ENCODE data around the gene BRME1.

DNA sequence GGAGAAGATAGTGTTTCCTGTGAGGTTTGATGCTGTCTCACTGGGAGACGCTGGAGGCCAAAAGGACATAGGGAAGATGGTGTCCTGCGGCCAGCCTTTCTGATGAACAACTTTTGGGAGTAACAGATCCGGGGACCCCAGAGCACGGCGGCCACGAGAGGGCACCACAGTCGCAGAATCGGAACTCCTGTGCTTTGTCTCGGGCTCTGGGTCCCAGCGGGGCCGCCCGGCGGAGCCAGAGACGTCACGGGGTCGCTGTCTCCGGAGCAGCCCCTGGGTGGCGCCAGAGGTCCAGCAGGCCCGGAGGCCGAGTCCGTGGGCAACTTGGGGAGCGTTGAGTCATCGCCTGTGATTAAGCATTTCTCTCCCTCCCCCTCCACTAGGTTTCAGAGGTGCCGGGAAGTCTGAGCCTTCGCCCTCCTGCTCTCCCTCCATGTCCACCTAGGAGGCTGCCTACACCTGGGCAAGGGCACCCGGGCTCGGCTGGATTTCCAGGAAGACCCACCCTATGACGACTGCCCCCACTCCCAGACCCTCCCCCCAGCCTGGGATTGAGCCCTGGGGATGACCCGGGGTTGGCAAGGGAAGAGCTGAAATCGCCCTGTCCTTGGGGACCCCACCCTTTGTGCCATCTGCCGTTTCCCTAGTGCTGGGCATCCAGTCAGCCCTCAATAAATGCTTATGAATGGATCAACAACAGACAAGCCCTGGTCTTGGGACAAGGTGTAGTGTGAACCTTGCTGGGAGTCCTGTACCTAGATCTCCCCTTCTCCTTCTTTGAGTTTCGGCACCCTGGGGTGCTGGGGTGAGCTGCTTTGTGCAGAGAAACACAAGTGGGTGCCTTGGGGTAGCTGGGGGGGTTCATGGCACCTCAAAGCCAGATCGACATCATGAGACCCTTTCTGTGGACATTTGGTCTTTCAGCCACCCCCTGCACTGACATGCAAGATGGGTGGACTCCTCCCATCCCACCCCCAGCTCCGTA is 25.6 kb downstream of the BRME1 start:
- TF ChIP-seq, protein P1, sequence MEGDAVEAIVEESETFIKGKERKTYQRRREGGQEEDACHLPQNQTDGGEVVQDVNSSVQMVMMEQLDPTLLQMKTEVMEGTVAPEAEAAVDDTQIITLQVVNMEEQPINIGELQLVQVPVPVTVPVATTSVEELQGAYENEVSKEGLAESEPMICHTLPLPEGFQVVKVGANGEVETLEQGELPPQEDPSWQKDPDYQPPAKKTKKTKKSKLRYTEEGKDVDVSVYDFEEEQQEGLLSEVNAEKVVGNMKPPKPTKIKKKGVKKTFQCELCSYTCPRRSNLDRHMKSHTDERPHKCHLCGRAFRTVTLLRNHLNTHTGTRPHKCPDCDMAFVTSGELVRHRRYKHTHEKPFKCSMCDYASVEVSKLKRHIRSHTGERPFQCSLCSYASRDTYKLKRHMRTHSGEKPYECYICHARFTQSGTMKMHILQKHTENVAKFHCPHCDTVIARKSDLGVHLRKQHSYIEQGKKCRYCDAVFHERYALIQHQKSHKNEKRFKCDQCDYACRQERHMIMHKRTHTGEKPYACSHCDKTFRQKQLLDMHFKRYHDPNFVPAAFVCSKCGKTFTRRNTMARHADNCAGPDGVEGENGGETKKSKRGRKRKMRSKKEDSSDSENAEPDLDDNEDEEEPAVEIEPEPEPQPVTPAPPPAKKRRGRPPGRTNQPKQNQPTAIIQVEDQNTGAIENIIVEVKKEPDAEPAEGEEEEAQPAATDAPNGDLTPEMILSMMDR (IDR thresholded peaks at IDR 0.05 in 2 of 3, conservative IDR thresholded peaks at IDR 0.05 in 1 of 3; ENCODE audit: borderline replicate concordance in 1 of 3, insufficient read depth in 1 of 3, low read depth in 2 of 3, low read length in 2 of 3): peak; percentile 97 to 99 (median 97)
- TF ChIP-seq EZH2phosphoT487 (IDR thresholded peaks at IDR 0.05; ENCODE audit: borderline replicate concordance) (no peak), SIN3A (IDR thresholded peaks at IDR 0.05; ENCODE audit: low read depth) (no peak), POLR2A (IDR thresholded peaks at IDR 0.05; ENCODE audit: borderline replicate concordance, extremely low read depth, insufficient read depth, insufficient read length) (no peak), POLR2AphosphoS5 (IDR thresholded peaks at IDR 0.05; ENCODE audit: low read depth, low read length) (peak; percentile 66), JUND (IDR thresholded peaks at IDR 0.05) (no peak; the same call in 1 of the 2 replicates), TCF7L2 (IDR thresholded peaks at IDR 0.05; ENCODE audit: borderline replicate concordance, extremely low read depth, insufficient read depth, insufficient read length) (no peak), YY1 (IDR thresholded peaks at IDR 0.05; ENCODE audit: extremely low read depth, insufficient replicate concordance, low read depth, low read length) (peak; percentile 59), RAD21 (IDR thresholded peaks at IDR 0.05; ENCODE audit: low read depth) (peak; percentile 100), FOSL1 (IDR thresholded peaks at IDR 0.05; ENCODE audit: low read depth) (no peak), EZH2 (IDR thresholded peaks at IDR 0.05) (no peak), ELF1 (IDR thresholded peaks at IDR 0.05; ENCODE audit: borderline replicate concordance, low read depth) (no peak)
- TF ChIP-seq, protein P2, sequence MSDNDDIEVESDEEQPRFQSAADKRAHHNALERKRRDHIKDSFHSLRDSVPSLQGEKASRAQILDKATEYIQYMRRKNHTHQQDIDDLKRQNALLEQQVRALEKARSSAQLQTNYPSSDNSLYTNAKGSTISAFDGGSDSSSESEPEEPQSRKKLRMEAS (IDR thresholded peaks at IDR 0.05): no peak
- TF ChIP-seq, protein P3, sequence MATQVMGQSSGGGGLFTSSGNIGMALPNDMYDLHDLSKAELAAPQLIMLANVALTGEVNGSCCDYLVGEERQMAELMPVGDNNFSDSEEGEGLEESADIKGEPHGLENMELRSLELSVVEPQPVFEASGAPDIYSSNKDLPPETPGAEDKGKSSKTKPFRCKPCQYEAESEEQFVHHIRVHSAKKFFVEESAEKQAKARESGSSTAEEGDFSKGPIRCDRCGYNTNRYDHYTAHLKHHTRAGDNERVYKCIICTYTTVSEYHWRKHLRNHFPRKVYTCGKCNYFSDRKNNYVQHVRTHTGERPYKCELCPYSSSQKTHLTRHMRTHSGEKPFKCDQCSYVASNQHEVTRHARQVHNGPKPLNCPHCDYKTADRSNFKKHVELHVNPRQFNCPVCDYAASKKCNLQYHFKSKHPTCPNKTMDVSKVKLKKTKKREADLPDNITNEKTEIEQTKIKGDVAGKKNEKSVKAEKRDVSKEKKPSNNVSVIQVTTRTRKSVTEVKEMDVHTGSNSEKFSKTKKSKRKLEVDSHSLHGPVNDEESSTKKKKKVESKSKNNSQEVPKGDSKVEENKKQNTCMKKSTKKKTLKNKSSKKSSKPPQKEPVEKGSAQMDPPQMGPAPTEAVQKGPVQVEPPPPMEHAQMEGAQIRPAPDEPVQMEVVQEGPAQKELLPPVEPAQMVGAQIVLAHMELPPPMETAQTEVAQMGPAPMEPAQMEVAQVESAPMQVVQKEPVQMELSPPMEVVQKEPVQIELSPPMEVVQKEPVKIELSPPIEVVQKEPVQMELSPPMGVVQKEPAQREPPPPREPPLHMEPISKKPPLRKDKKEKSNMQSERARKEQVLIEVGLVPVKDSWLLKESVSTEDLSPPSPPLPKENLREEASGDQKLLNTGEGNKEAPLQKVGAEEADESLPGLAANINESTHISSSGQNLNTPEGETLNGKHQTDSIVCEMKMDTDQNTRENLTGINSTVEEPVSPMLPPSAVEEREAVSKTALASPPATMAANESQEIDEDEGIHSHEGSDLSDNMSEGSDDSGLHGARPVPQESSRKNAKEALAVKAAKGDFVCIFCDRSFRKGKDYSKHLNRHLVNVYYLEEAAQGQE (IDR thresholded peaks at IDR 0.05; ENCODE audit: low read depth): no peak
